ENCODE measurements around the gene PRF1.
"Not testable (repeated sequence)": the region's sequence is repeated elsewhere in the genome, so short reads cannot be mapped to it uniquely, and the experiment has no call there.

PRF1 gene

DNA sequence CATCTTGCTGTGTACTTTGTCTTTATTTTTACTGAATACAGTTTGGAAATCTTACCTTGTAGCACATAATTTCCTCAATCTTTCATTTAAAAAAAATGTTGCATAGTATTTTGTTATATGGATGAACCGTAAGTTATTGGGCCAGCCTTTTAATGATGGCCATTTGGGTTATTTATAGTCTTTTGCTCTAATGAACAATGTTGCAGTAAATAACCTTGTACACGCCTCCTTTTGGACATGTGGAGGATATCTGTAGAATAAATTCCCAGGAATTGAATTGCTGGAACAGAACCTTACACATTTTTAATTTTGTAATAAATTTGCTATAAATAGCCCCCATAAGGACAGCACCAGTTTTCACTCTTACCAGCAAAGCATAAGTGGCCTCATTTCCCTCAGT, 12.7 kb upstream of the PRF1 start:
- no peak for DNase-seq (ENCODE audit: low read depth)
- H3K4me3 ChIP-seq (ENCODE audit: low read length), result no peak overlapping the region
- TF ChIP-seq, protein P1, sequence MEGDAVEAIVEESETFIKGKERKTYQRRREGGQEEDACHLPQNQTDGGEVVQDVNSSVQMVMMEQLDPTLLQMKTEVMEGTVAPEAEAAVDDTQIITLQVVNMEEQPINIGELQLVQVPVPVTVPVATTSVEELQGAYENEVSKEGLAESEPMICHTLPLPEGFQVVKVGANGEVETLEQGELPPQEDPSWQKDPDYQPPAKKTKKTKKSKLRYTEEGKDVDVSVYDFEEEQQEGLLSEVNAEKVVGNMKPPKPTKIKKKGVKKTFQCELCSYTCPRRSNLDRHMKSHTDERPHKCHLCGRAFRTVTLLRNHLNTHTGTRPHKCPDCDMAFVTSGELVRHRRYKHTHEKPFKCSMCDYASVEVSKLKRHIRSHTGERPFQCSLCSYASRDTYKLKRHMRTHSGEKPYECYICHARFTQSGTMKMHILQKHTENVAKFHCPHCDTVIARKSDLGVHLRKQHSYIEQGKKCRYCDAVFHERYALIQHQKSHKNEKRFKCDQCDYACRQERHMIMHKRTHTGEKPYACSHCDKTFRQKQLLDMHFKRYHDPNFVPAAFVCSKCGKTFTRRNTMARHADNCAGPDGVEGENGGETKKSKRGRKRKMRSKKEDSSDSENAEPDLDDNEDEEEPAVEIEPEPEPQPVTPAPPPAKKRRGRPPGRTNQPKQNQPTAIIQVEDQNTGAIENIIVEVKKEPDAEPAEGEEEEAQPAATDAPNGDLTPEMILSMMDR (conservative IDR thresholded peaks at IDR 0.05; ENCODE audit: low read depth, low read length), result no peak

DNA sequence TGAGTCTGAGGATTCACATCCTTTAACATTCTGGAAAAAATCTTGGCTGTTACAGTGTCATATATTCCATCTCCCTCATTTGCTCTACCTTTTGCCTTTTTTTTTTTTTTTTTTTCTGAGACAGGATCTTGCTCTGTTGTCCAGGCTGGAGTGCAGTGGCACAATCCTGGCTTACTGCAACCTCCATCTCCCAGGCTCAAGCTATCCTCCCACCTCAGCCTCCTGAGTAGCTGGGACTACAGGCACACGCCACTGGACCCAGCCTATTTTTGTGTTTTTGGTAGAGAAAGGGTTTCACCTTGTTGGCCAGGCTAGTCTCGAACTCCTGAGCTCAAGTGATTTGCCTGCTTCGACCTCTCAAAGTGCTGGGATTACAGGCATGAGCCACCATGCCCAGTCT, 11.8 kb upstream of the PRF1 start:
- DNase-seq (ENCODE audit: low read depth); H3K4me3 ChIP-seq (ENCODE audit: low read length): not testable (repeated sequence)

DNA sequence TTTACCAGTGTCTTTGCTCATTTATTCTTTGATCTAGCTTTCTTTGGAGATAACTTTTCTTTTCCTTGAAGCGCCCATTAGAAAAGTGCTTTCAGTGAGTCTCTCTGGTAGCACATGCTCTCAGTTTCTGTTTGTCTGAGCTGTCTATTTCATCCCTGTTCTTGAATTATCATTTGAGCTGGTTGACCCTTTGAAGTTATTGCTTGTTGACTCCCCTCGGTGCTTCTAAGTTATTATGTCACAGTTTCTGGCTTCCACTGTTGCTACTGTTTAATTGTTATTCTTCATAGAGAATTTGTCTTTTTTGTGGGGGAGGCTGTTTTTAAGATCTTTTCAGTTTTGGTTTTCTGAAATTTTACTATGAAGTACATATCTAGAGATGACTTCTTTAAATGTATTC, 11.4 kb upstream of the PRF1 start:
- no peak overlapping the region for H3K4me3 ChIP-seq (ENCODE audit: low read length)
- DNase-seq (ENCODE audit: low read depth), result no peak
- TF ChIP-seq, protein P1 (conservative IDR thresholded peaks at IDR 0.05; ENCODE audit: low read depth, low read length), result no peak

DNA sequence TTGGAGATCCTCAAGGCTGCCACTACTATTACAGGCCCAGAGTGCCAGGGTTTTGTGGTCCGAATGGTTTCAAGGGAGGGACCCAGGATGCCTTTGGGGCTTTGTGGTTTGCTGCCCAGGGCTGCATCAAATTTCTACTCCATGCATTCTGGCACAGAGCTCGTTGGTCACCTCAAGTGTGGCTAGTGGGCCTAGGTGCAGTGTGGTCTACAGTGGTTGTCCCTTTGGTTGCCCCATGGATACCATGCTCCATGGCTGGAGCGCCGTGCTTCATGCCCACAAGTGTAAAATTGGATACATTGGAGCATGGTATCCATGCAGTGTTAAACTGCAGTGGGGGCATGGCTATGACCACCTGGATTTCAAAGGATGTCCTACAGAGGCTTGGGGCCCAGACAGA, 5.4 kb upstream of the PRF1 start:
- no peak for DNase-seq (ENCODE audit: low read depth)

DNA sequence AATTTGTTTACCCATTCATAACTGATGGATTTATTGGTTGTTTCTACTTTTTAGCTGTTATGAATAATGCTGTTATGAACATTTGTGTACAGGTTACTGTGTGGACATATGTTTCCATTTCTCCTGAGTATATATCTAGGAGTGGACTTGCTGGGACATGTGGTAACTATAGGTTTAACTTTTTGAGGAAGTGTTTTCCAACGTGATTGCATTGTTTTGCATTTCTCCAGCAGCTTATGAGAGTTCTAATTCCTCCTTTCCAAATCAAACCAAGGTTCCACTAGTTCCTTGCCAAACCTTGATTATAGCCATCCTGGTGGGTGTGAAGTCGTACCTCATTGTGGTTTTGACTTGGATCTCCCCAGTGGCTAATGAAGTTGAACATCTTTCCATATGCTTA, 2.6 kb upstream of the PRF1 start:
- TF ChIP-seq, protein P1 (conservative IDR thresholded peaks at IDR 0.05; ENCODE audit: low read depth, low read length), result no peak
- no peak for DNase-seq (ENCODE audit: low read depth)
- H3K4me3 ChIP-seq (ENCODE audit: low read length), result no peak overlapping the region

More for the DNA sequence above, 5.4 kb upstream of the PRF1 start:
- no peak overlapping the region for H3K4me3 ChIP-seq (ENCODE audit: low read length)
- TF ChIP-seq, protein P1 (conservative IDR thresholded peaks at IDR 0.05; ENCODE audit: low read depth, low read length), result no peak

DNA sequence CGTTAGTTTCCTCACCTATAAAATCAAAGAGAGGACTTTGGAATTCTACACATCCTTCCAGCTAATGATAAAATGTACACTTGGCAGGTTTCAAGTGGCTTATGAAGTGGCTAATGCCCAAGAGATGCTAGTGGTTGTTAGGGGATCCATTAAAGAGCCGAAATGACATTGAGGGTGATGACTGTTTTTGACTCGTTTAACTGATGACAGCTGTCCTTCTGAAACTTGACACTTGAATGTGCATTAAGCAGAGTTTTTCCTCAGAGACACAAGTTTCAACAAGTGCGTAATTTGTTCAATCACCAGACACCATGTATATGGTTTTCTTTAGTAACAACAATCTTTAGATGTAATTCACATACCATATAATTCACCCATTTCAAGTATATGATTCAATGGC, 1.6 kb upstream of the PRF1 start:
- H3K4me3 ChIP-seq (ENCODE audit: low read length), result no peak overlapping the region
- no peak for DNase-seq (ENCODE audit: low read depth)
- TF ChIP-seq, protein P1 (conservative IDR thresholded peaks at IDR 0.05; ENCODE audit: low read depth, low read length), result no peak

DNA sequence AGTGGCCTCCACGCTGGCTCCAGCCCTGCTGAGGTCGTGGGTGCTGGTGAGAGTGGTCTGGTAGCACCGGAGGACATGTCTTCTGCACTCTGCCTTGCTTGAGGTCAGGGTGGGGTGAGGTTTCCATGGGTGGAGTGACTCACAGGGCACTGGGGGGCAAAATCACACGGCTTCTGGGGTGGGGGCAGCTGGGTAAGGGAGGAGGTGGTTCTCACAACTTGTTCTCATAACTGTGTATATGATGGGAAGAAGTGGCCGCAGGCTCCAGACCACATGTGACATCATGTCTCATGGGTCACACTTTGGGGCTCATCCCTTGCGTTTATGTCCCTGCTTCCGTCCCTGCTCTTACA, 884 bp upstream of the PRF1 start:
- no peak for DNase-seq (ENCODE audit: low read depth)
- H3K4me3 ChIP-seq (ENCODE audit: low read length), result no peak overlapping the region
- TF ChIP-seq, protein P1 (conservative IDR thresholded peaks at IDR 0.05; ENCODE audit: low read depth, low read length), result no peak

DNA sequence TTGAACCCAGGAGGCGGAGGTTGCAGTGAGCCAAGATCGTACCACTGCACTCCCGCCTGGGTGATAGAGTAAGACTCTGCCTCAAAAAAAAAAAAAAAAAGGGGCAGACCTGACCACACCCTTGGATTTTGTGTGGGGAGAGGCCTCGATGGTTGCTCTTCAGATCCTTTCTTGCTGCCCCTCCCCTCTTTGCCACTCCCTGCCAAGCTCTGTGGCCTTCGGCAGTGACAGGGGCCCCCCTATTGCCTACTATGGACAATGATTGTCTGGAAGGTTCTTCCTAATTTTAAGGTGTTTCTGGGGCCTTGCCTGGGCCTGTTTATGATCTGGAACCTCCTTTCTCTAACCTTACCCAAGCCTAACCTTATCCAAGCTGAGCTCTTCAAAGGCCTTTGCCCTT, 795 bp downstream of the PRF1 start:
- TF ChIP-seq, protein P1 (conservative IDR thresholded peaks at IDR 0.05; ENCODE audit: low read depth, low read length), result no peak
- no peak overlapping the region for H3K4me3 ChIP-seq (ENCODE audit: low read length)

More for the DNA sequence above, 795 bp downstream of the PRF1 start:
- DNase-seq (ENCODE audit: low read depth), result no peak
